ENCODE data around the gene IFITM5. TPM values are rescaled to one million over a fixed set of nuclear protein-coding genes. Genes with fewer than 3 reads are reported as not detected.
A peak's percentile ranks its signal among the peaks of the same experiment; 100 is the strongest.
"Not testable (repeated sequence)": the region's sequence is repeated elsewhere in the genome, so short reads cannot be mapped to it uniquely, and the experiment has no call there.

The IFITM5 gene
- polyA plus RNA-seq, 3 donors = not detected

GRCh38 chr11:318405-319120 is 19.2 kb upstream of the IFITM5 start:
- Histone ChIP-seq H3K27me3 (ENCODE audit: control insufficient read depth in 2 of 2, insufficient read depth in 2 of 2, low read length in 2 of 2) (peaks cover 4 to 36% of the 10 kb centered on the region in 2 donors), H3K4me2 (replicated peaks; ENCODE audit: extremely low read depth, low read length, poor library complexity, severe bottlenecking) (peak overlapping the region; percentile 60), H3K4me1 (ENCODE audit: control insufficient read depth in 1 of 2, insufficient read depth in 2 of 2, low read length in 2 of 2) (peaks cover 32 to 48% of the 10 kb centered on the region in 2 donors), H3K4me3 (replicated peaks in 1 of 3; ENCODE audit: low read depth in 2 of 3, low read length in 3 of 3) (peak overlapping the region; percentile 18 to 85 (median 53)), H3K9ac (ENCODE audit: insufficient read depth, low read length, poor library complexity, severe bottlenecking) (peak overlapping the region; percentile 51)
- H3K9me3 Mint-ChIP-seq; DNase-seq; intact Hi-C loops (cut with micrococcal nuclease); H3K27ac Mint-ChIP-seq; H3K9me3 ChIP-seq (replicated peaks in 1 of 2; ENCODE audit: control insufficient read depth in 1 of 2, insufficient read depth in 1 of 2, low read length in 2 of 2); H3K4me3 Mint-ChIP-seq; H3K79me2 ChIP-seq (ENCODE audit: insufficient read depth, low read length); H3K36me3 ChIP-seq (replicated peaks in 1 of 2; ENCODE audit: control insufficient read depth in 1 of 2, insufficient read depth in 2 of 2, low read length in 2 of 2); H3K27ac ChIP-seq (ENCODE audit: low read depth in 1 of 2, low read length in 2 of 2); H2AFZ ChIP-seq (ENCODE audit: insufficient read depth, low read depth, low read length, poor library complexity, severe bottlenecking); H4K20me1 ChIP-seq (ENCODE audit: insufficient read depth, low read length): not testable (repeated sequence)
- Mint-ChIP-seq H3K27me3 (ENCODE audit: low read depth in 3 of 3) (peaks cover 17 to 54% (median 46%) of the 10 kb centered on the region in 3 donors), H3K4me1 (peaks cover 34% of the 10 kb centered on the region), H3K36me3 (peaks cover 6 to 16% of the 10 kb centered on the region in 2 donors)
- no CpG with 5 or more reads among the region's 79 CpGs for WGBS (ENCODE audit: insufficient coverage)
- peak; percentile 22 for TF ChIP-seq CTCF (IDR thresholded peaks at IDR 0.05)

GRCh38 chr11:317668-318404 is 18.5 kb upstream of the IFITM5 start:
- H3K27ac ChIP-seq (ENCODE audit: low read depth in 1 of 2, low read length in 2 of 2); H3K9ac ChIP-seq (ENCODE audit: insufficient read depth, low read length, poor library complexity, severe bottlenecking); H3K36me3 ChIP-seq (replicated peaks in 1 of 2; ENCODE audit: control insufficient read depth in 1 of 2, insufficient read depth in 2 of 2, low read length in 2 of 2); H3K9me3 Mint-ChIP-seq; H3K9me3 ChIP-seq (replicated peaks in 1 of 2; ENCODE audit: control insufficient read depth in 1 of 2, insufficient read depth in 1 of 2, low read length in 2 of 2); H2AFZ ChIP-seq (ENCODE audit: insufficient read depth, low read depth, low read length, poor library complexity, severe bottlenecking); H3K27ac Mint-ChIP-seq; DNase-seq; H3K79me2 ChIP-seq (ENCODE audit: insufficient read depth, low read length); H3K4me3 ChIP-seq (replicated peaks in 1 of 3; ENCODE audit: low read depth in 2 of 3, low read length in 3 of 3); H4K20me1 ChIP-seq (ENCODE audit: insufficient read depth, low read length); intact Hi-C loops (cut with micrococcal nuclease): not testable (repeated sequence)
- H3K4me1 Mint-ChIP-seq = peaks cover 42% of the 10 kb centered on the region
- peak; percentile 25 for TF ChIP-seq CTCF (IDR thresholded peaks at IDR 0.05)
- WGBS (ENCODE audit: insufficient coverage) = no CpG with 5 or more reads among the region's 30 CpGs
- H3K27me3 Mint-ChIP-seq (ENCODE audit: low read depth in 3 of 3) = peaks cover 17 to 54% (median 49%) of the 10 kb centered on the region in 3 donors
- H3K36me3 Mint-ChIP-seq = peaks cover 9 to 16% of the 10 kb centered on the region in 2 donors
- H3K4me2 ChIP-seq (replicated peaks; ENCODE audit: extremely low read depth, low read length, poor library complexity, severe bottlenecking) = peak overlapping the region; percentile 22
- peaks cover 39 to 56% of the 10 kb centered on the region in 2 donors for H3K4me1 ChIP-seq (ENCODE audit: control insufficient read depth in 1 of 2, insufficient read depth in 2 of 2, low read length in 2 of 2)
- H3K27me3 ChIP-seq (ENCODE audit: control insufficient read depth in 2 of 2, insufficient read depth in 2 of 2, low read length in 2 of 2) = peaks cover 4 to 36% of the 10 kb centered on the region in 2 donors
- peak overlapping the region in 1 of 2 donors; percentile 57 for H3K4me3 Mint-ChIP-seq
